ENCODE results near the gene SAFB2. TPM values are rescaled to one million over a fixed set of nuclear protein-coding genes. Genes with fewer than 3 reads are reported as not detected.

SAFB2 gene
- total and polyA plus RNA-seq, 10 of the 15 experiments (the other 5 are each of a cell fraction or from before 2014, with no cell fraction given) = 4.5 to 89.2 (median 42.9) TPM

DNA sequence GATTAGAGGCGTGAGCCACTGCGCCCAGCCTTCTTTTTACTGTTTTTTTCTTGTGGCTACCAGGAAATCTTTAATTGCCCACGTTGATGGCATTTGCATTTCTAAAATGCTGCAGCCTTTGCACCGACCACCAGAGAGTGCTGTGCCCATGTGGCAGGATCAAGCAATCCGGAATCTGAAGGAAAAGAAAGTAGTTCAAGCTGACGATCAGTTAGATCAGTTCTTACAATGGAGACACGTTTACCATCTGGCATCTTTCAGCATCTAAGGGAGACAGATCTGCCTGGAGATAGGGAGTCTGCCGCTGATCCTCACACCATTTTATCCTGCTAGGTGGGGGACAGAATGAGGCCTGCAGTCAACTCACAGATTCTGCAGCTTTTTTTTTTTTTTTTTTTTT lies 74.7 kb downstream of the SAFB2 start (continued):
- no peak for TF ChIP-seq RELB (IDR thresholded peaks at IDR 0.05; ENCODE audit: low read depth)
- no peak for TF ChIP-seq RFX5 (IDR thresholded peaks at IDR 0.05; ENCODE audit: low read depth, low read length)
- TF ChIP-seq JUNB (IDR thresholded peaks at IDR 0.05) = no peak
- TF ChIP-seq RAD21 (IDR thresholded peaks at IDR 0.05; ENCODE audit: insufficient read depth, low read depth, low read length) = peak; percentile 54

DNA sequence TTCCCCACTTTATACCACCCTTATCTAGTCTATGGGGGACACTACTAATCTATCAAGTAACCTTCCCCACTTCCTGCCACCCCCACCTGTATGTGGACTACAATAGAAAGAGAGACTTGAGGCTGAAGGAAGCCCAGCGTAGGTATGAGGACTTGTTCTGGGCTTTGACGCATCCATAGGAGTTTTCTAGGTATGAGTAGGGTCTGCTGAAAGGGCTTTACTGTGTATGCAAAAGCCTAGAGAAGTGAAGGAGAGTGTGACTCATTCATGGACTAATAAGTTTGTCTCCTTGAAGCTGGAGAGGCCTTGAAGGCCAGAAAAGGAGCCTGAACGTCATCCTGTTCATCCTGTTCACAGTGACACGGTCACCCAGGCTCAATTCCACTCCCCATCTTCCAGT lies 76.6 kb downstream of the SAFB2 start:
- BruUV-seq (replicated peaks) = no TSS peak
- ChIA-PET POLR2A (interaction anchor here (0.6 kb wide), 1 partner anchor 352 kb away, joined by 10 read pairs; no protein-coding TSS in a partner anchor), SMC1A (ENCODE audit: uncharacterized antibody, unreplicated experiment) (no interaction called here), CTCF (no interaction called here), RAD21 (ENCODE audit: unreplicated experiment) (no interaction called here)
- DNase-seq (ENCODE audit: low read depth, low spot score) = no peak
- no peaks in the 10 kb centered on the region for H3K36me3 ChIP-seq (ENCODE audit: control insufficient read depth in 2 of 2, insufficient read depth in 2 of 2, low read length in 1 of 2)
- no peaks in the 10 kb centered on the region for H3K79me2 ChIP-seq (ENCODE audit: control insufficient read depth, insufficient read depth, low read length)
- FAIRE-seq = no peak
- intact Hi-C loops (cut with micrococcal nuclease; ENCODE audit: unreplicated experiment) (no loop called here), in situ Hi-C loops (cut with MboI) (no loop called here)
- no peak overlapping the region for H2AFZ ChIP-seq (ENCODE audit: control insufficient read depth, low read depth, low read length)
- 0% methylated on average over 4 of the region's 4 CpGs for WGBS (ENCODE audit: insufficient coverage, insufficient replicate concordance, low lambda C conversion rate, missing lambda C conversion rate)
- H3K4me2 ChIP-seq (ENCODE audit: control insufficient read depth, insufficient read depth) = no peak overlapping the region
- no peaks in the 10 kb centered on the region for H4K20me1 ChIP-seq (ENCODE audit: control insufficient read depth, insufficient read depth)
- H3K4me1 ChIP-seq (ENCODE audit: control insufficient read depth, insufficient read depth, low read length) = no peaks in the 10 kb centered on the region
- H3K9me3 ChIP-seq (replicated peaks; ENCODE audit: control insufficient read depth, insufficient read depth, low read length) = no peaks in the 10 kb centered on the region
- no peak overlapping the region for H3K27ac ChIP-seq (ENCODE audit: control insufficient read depth, insufficient read depth)
- no peak overlapping the region for H3K4me3 ChIP-seq
- no peak for ATAC-seq
- H3K27me3 ChIP-seq (replicated peaks in 1 of 2; ENCODE audit: control insufficient read depth in 2 of 2, insufficient read depth in 2 of 2, low read length in 1 of 2) = no peaks in the 10 kb centered on the region
- no peak overlapping the region for H3K9ac ChIP-seq (ENCODE audit: control insufficient read depth, insufficient read depth, low read length)
- TF ChIP-seq NFIC (IDR thresholded peaks at IDR 0.05; ENCODE audit: low read depth, low read length) (no peak), FOXK2 (IDR thresholded peaks at IDR 0.05) (no peak), ZZZ3 (IDR thresholded peaks at IDR 0.05; ENCODE audit: control insufficient read depth, insufficient read length, low read depth) (no peak), NR2C2 (IDR thresholded peaks at IDR 0.05; ENCODE audit: borderline replicate concordance, control insufficient read depth, insufficient read length, low read depth) (no peak)
- TF ChIP-seq, protein P1, sequence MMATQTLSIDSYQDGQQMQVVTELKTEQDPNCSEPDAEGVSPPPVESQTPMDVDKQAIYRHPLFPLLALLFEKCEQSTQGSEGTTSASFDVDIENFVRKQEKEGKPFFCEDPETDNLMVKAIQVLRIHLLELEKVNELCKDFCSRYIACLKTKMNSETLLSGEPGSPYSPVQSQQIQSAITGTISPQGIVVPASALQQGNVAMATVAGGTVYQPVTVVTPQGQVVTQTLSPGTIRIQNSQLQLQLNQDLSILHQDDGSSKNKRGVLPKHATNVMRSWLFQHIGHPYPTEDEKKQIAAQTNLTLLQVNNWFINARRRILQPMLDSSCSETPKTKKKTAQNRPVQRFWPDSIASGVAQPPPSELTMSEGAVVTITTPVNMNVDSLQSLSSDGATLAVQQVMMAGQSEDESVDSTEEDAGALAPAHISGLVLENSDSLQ (IDR thresholded peaks at IDR 0.05) = no peak
- TF ChIP-seq, protein P2, sequence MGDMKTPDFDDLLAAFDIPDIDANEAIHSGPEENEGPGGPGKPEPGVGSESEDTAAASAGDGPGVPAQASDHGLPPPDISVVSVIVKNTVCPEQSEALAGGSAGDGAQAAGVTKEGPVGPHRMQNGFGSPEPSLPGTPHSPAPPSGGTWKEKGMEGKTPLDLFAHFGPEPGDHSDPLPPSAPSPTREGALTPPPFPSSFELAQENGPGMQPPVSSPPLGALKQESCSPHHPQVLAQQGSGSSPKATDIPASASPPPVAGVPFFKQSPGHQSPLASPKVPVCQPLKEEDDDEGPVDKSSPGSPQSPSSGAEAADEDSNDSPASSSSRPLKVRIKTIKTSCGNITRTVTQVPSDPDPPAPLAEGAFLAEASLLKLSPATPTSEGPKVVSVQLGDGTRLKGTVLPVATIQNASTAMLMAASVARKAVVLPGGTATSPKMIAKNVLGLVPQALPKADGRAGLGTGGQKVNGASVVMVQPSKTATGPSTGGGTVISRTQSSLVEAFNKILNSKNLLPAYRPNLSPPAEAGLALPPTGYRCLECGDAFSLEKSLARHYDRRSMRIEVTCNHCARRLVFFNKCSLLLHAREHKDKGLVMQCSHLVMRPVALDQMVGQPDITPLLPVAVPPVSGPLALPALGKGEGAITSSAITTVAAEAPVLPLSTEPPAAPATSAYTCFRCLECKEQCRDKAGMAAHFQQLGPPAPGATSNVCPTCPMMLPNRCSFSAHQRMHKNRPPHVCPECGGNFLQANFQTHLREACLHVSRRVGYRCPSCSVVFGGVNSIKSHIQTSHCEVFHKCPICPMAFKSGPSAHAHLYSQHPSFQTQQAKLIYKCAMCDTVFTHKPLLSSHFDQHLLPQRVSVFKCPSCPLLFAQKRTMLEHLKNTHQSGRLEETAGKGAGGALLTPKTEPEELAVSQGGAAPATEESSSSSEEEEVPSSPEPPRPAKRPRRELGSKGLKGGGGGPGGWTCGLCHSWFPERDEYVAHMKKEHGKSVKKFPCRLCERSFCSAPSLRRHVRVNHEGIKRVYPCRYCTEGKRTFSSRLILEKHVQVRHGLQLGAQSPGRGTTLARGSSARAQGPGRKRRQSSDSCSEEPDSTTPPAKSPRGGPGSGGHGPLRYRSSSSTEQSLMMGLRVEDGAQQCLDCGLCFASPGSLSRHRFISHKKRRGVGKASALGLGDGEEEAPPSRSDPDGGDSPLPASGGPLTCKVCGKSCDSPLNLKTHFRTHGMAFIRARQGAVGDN (IDR thresholded peaks at IDR 0.05) = no peak
